ENCODE data around the gene SLC5A11.

Gene SLC5A11

DNA sequence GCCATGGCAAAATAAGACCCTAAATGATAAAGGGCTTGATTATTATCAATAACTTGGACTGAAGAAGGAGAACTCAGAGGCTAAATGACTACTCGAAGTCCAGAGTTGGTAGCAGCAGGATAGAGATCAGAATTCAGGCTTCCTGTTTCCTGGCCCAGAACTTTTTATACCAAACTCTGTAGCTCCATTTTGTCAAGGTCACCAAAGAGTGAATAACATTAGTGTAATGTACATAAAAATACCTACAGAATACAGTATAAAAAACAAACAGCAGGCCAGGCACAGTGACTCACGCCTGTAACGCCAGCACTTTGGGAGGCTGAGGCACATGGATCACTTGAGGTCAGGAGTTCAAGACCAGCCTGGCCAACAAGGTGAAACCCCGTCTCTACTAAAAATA, 90.4 kb downstream of the SLC5A11 start:
- no peak overlapping the region for H3K4ac ChIP-seq (ENCODE audit: low read length)
- H3K36me3 ChIP-seq (replicated peaks in 1 of 2; ENCODE audit: control insufficient read depth in 2 of 2, insufficient read depth in 2 of 2, low read length in 2 of 2): peaks cover 29 to 91% of the 10 kb centered on the region in 2 donors
- H2BK15ac ChIP-seq (ENCODE audit: low read length): no peak overlapping the region
- no peaks in the 10 kb centered on the region for H3K79me1 ChIP-seq (ENCODE audit: low read depth, low read length)
- H3K9me3 ChIP-seq (replicated peaks in 1 of 2; ENCODE audit: control insufficient read depth in 2 of 2, insufficient read depth in 1 of 2, low read depth in 1 of 2, low read length in 2 of 2): no peaks in the 10 kb centered on the region
- no CpG with 5 or more reads among the region's 4 CpGs for WGBS, 2 donors (ENCODE audit: extremely low coverage in 2 of 2, insufficient read length in 2 of 2, insufficient replicate concordance in 1 of 2)
- H3K23ac ChIP-seq (ENCODE audit: low read depth, low read length, poor library complexity): no peak overlapping the region
- H3K4me3 ChIP-seq (ENCODE audit: low read length in 2 of 2): no peak overlapping the region
- no peak for DNase-seq (ENCODE audit: low spot score)
- no peaks in the 10 kb centered on the region for H3K4me1 ChIP-seq (ENCODE audit: control insufficient read depth in 2 of 2, insufficient read depth in 1 of 2, low read depth in 1 of 2, low read length in 2 of 2)
- no peak overlapping the region for H4K91ac ChIP-seq (ENCODE audit: low read depth, low read length, poor library complexity)
- H2BK5ac ChIP-seq (ENCODE audit: low read length): no peak overlapping the region
- no peak overlapping the region for H2AK5ac ChIP-seq (ENCODE audit: low read depth, low read length)
- H3K27ac ChIP-seq (replicated peaks; ENCODE audit: low read length): no peak overlapping the region
- no peak overlapping the region for H3K4me2 ChIP-seq (ENCODE audit: insufficient read depth, low read length, poor library complexity, severe bottlenecking)
- H2AFZ ChIP-seq (ENCODE audit: low read length): no peak overlapping the region
- no peak overlapping the region for H4K8ac ChIP-seq (ENCODE audit: low read depth, low read length)
- H2BK120ac ChIP-seq (ENCODE audit: low read depth, low read length): no peak overlapping the region
- H3K9ac ChIP-seq (ENCODE audit: low read depth, low read length, poor library complexity): no peak overlapping the region
- no peak overlapping the region for H3K18ac ChIP-seq (ENCODE audit: low read length)
- no peak overlapping the region for H2BK12ac ChIP-seq (ENCODE audit: low read length)
- no peak overlapping the region for H3K14ac ChIP-seq (ENCODE audit: low read length)
- no peaks in the 10 kb centered on the region for H3K27me3 ChIP-seq (ENCODE audit: control insufficient read depth in 3 of 3, insufficient read depth in 3 of 3, low read depth in 1 of 3, low read length in 3 of 3)

DNA sequence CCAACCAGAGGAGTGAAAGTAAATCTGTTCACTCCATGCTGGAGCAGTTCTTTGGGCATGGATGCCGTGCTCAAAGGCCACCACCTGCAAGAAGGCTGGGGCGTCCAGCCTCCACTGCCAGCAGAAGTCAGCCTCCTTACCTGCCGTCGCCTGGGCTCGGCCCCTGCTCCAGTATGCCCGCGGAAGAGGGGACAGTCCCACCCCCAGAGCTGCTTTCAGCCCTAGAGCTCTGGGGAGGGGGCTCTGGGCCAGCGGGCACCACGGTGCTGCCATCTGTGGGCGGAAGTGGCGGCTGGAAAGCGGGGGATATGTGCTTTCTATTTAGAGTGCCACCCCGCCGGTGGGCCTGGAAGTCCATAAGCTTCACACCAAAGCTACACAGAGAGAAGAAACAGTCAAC, 93.5 kb downstream of the SLC5A11 start:
- Histone ChIP-seq H3K9me3 (replicated peaks in 1 of 2; ENCODE audit: control insufficient read depth in 2 of 2, insufficient read depth in 1 of 2, low read depth in 1 of 2, low read length in 2 of 2) (no peaks in the 10 kb centered on the region), H3K4me2 (ENCODE audit: insufficient read depth, low read length, poor library complexity, severe bottlenecking) (no peak overlapping the region), H2BK5ac (ENCODE audit: low read length) (no peak overlapping the region), H2BK12ac (ENCODE audit: low read length) (no peak overlapping the region), H3K14ac (ENCODE audit: low read length) (no peak overlapping the region), H3K27ac (replicated peaks; ENCODE audit: low read length) (no peak overlapping the region), H3K9ac (ENCODE audit: low read depth, low read length, poor library complexity) (no peak overlapping the region), H3K4me1 (ENCODE audit: control insufficient read depth in 2 of 2, insufficient read depth in 1 of 2, low read depth in 1 of 2, low read length in 2 of 2) (no peaks in the 10 kb centered on the region), H3K79me1 (ENCODE audit: low read depth, low read length) (no peaks in the 10 kb centered on the region), H3K27me3 (ENCODE audit: control insufficient read depth in 3 of 3, insufficient read depth in 3 of 3, low read depth in 1 of 3, low read length in 3 of 3) (no peaks in the 10 kb centered on the region), H3K4me3 (ENCODE audit: low read length in 2 of 2) (no peak overlapping the region), H4K91ac (ENCODE audit: low read depth, low read length, poor library complexity) (no peak overlapping the region), H3K18ac (ENCODE audit: low read length) (no peak overlapping the region), H2AFZ (ENCODE audit: low read length) (no peak overlapping the region), H3K23ac (ENCODE audit: low read depth, low read length, poor library complexity) (no peak overlapping the region), H3K4ac (ENCODE audit: low read length) (no peak overlapping the region), H2AK5ac (ENCODE audit: low read depth, low read length) (no peak overlapping the region), H4K8ac (ENCODE audit: low read depth, low read length) (no peak overlapping the region), H2BK15ac (ENCODE audit: low read length) (no peak overlapping the region), H2BK120ac (ENCODE audit: low read depth, low read length) (no peak overlapping the region), H3K36me3 (replicated peaks in 1 of 2; ENCODE audit: control insufficient read depth in 2 of 2, insufficient read depth in 2 of 2, low read length in 2 of 2) (peaks cover 38 to 87% of the 10 kb centered on the region in 2 donors)
- DNase-seq (ENCODE audit: low spot score): no peak
- no CpG with 5 or more reads among the region's 14 CpGs for WGBS, 2 donors (ENCODE audit: extremely low coverage in 2 of 2, insufficient read length in 2 of 2, insufficient replicate concordance in 1 of 2)

DNA sequence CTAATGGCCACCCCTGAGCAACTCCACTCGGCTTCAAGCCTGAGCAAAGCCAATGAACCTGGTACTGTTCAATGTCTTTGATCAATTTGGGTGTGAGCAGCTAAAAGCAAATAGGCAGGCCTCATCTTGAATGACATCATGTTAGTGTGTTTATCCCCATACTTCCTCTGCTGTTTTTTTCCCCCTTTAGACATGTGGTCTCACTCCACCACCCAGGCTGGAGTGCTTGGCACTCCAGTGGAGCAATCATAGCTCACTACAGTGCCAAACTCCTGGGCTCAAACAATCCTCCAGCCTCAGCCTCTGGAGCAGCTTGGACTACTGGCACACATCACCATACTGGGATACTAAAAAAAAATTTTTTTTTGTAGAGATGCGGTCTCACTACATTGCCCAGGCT, 94.0 kb downstream of the SLC5A11 start:
- Histone ChIP-seq H2AFZ (ENCODE audit: low read length) (no peak overlapping the region), H3K27ac (replicated peaks; ENCODE audit: low read length) (no peak overlapping the region), H3K79me1 (ENCODE audit: low read depth, low read length) (no peaks in the 10 kb centered on the region), H2BK15ac (ENCODE audit: low read length) (no peak overlapping the region), H3K4ac (ENCODE audit: low read length) (no peak overlapping the region), H4K8ac (ENCODE audit: low read depth, low read length) (no peak overlapping the region), H2AK5ac (ENCODE audit: low read depth, low read length) (no peak overlapping the region), H3K4me3 (ENCODE audit: low read length in 2 of 2) (no peak overlapping the region), H2BK5ac (ENCODE audit: low read length) (no peak overlapping the region), H2BK120ac (ENCODE audit: low read depth, low read length) (no peak overlapping the region), H3K27me3 (ENCODE audit: control insufficient read depth in 3 of 3, insufficient read depth in 3 of 3, low read depth in 1 of 3, low read length in 3 of 3) (no peaks in the 10 kb centered on the region), H3K36me3 (replicated peaks in 1 of 2; ENCODE audit: control insufficient read depth in 2 of 2, insufficient read depth in 2 of 2, low read length in 2 of 2) (peaks cover 36 to 85% of the 10 kb centered on the region in 2 donors), H3K9me3 (replicated peaks in 1 of 2; ENCODE audit: control insufficient read depth in 2 of 2, insufficient read depth in 1 of 2, low read depth in 1 of 2, low read length in 2 of 2) (no peaks in the 10 kb centered on the region), H3K14ac (ENCODE audit: low read length) (no peak overlapping the region), H4K91ac (ENCODE audit: low read depth, low read length, poor library complexity) (no peak overlapping the region), H3K9ac (ENCODE audit: low read depth, low read length, poor library complexity) (no peak overlapping the region), H2BK12ac (ENCODE audit: low read length) (no peak overlapping the region), H3K4me2 (ENCODE audit: insufficient read depth, low read length, poor library complexity, severe bottlenecking) (no peak overlapping the region), H3K23ac (ENCODE audit: low read depth, low read length, poor library complexity) (no peak overlapping the region), H3K4me1 (ENCODE audit: control insufficient read depth in 2 of 2, insufficient read depth in 1 of 2, low read depth in 1 of 2, low read length in 2 of 2) (no peaks in the 10 kb centered on the region), H3K18ac (ENCODE audit: low read length) (no peak overlapping the region)
- WGBS, 2 donors (ENCODE audit: extremely low coverage in 2 of 2, insufficient read length in 2 of 2, insufficient replicate concordance in 1 of 2): no CpG with 5 or more reads among the region's 2 CpGs
- no peak for DNase-seq (ENCODE audit: low spot score)

DNA sequence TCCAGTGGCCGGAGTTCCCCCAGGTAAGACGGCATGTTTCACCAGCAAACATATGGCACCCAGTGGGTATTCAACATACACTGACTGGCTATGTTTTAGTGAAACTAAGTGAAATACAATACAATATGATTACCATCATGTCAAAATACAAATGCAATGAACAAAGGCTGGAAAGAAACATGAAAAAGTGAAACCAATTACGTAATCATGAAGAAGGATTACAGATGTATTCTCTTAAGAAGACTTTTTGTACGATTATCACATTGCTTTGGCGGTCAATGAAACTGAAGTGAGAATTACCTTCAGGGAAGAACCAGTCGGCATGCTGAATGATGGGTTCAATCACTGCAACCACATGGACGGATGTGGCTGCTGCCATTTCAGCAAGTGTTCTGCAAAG, 97.7 kb downstream of the SLC5A11 start:
- Histone ChIP-seq H2BK120ac (ENCODE audit: low read depth, low read length) (no peak overlapping the region), H3K4me1 (ENCODE audit: control insufficient read depth in 2 of 2, insufficient read depth in 1 of 2, low read depth in 1 of 2, low read length in 2 of 2) (no peaks in the 10 kb centered on the region), H3K9ac (ENCODE audit: low read depth, low read length, poor library complexity) (no peak overlapping the region), H3K36me3 (replicated peaks in 1 of 2; ENCODE audit: control insufficient read depth in 2 of 2, insufficient read depth in 2 of 2, low read length in 2 of 2) (peaks cover 37 to 90% of the 10 kb centered on the region in 2 donors), H2BK12ac (ENCODE audit: low read length) (no peak overlapping the region), H3K18ac (ENCODE audit: low read length) (no peak overlapping the region), H3K4me3 (ENCODE audit: low read length in 2 of 2) (no peak overlapping the region), H3K27me3 (ENCODE audit: control insufficient read depth in 3 of 3, insufficient read depth in 3 of 3, low read depth in 1 of 3, low read length in 3 of 3) (no peaks in the 10 kb centered on the region), H3K23ac (ENCODE audit: low read depth, low read length, poor library complexity) (no peak overlapping the region), H2BK5ac (ENCODE audit: low read length) (no peak overlapping the region), H2AK5ac (ENCODE audit: low read depth, low read length) (no peak overlapping the region), H4K91ac (ENCODE audit: low read depth, low read length, poor library complexity) (no peak overlapping the region), H4K8ac (ENCODE audit: low read depth, low read length) (no peak overlapping the region), H3K14ac (ENCODE audit: low read length) (no peak overlapping the region), H2AFZ (ENCODE audit: low read length) (no peak overlapping the region), H3K4ac (ENCODE audit: low read length) (no peak overlapping the region), H3K9me3 (replicated peaks in 1 of 2; ENCODE audit: control insufficient read depth in 2 of 2, insufficient read depth in 1 of 2, low read depth in 1 of 2, low read length in 2 of 2) (no peaks in the 10 kb centered on the region), H3K27ac (replicated peaks; ENCODE audit: low read length) (no peak overlapping the region), H2BK15ac (ENCODE audit: low read length) (no peak overlapping the region), H3K79me1 (ENCODE audit: low read depth, low read length) (no peaks in the 10 kb centered on the region), H3K4me2 (ENCODE audit: insufficient read depth, low read length, poor library complexity, severe bottlenecking) (no peak overlapping the region)
- DNase-seq (ENCODE audit: low spot score): no peak
- no CpG with 5 or more reads among the region's 7 CpGs for WGBS, 2 donors (ENCODE audit: extremely low coverage in 2 of 2, insufficient read length in 2 of 2, insufficient replicate concordance in 1 of 2)
